HepG2 (cell line): Measurements from ENCODE around the gene NXN. TPM values are rescaled to one million over a fixed set of nuclear protein-coding genes. Genes with fewer than 3 reads are reported as not detected.

Source experiments
- FOXP4 ChIP-seq: sonication (generic); formaldehyde crosslinking; IDR thresholded peaks from 2 replicates; pipeline ENCODE4 v1.4.0; 2020; ENCODE audit warnings: missing genetic modification reagents
- GATAD1 ChIP-seq: IDR thresholded peaks from 2 replicates; pipeline ENCODE4 v1.6.1; 2016; ENCODE audit warnings: missing genetic modification reagents, missing compliant biosample characterization
- GPBP1L1 ChIP-seq: sonication (generic); formaldehyde crosslinking; IDR thresholded peaks from 2 replicates; pipeline ENCODE4 v1.5.0; 2020; ENCODE audit warnings: mild to moderate bottlenecking, missing genetic modification reagents
- HCFC1 ChIP-seq: fragments of 150-350 bp; IDR thresholded peaks from 2 replicates; pipeline ENCODE4 v1.6.1; 2014; ENCODE audit warnings: low read depth, low read length
- HIC2 ChIP-seq: sonication (generic); formaldehyde crosslinking; IDR thresholded peaks from 2 replicates; pipeline ENCODE4 v1.9.0; 2022; ENCODE audit warnings: low read depth, missing genetic modification reagents
- MLXIP ChIP-seq: sonication (generic); formaldehyde crosslinking; IDR thresholded peaks from 2 replicates; pipeline ENCODE4 v1.9.0; 2021; ENCODE audit warnings: missing genetic modification reagents, borderline replicate concordance
- MNT ChIP-seq: fragments of 450-650 bp; IDR thresholded peaks from 2 replicates; pipeline ENCODE4 v1.6.1; 2016
- ONECUT2 ChIP-seq: sonication (generic); formaldehyde crosslinking; IDR thresholded peaks from 2 replicates; pipeline ENCODE4 v1.4.0; 2020; ENCODE audit warnings: missing genetic modification reagents
- ZBTB34 ChIP-seq: sonication (generic); formaldehyde crosslinking; IDR thresholded peaks from 2 replicates; pipeline ENCODE4 v1.8.0; 2022; ENCODE audit warnings: mild to moderate bottlenecking, missing genetic modification reagents
- ZNF770 ChIP-seq: sonication (generic); formaldehyde crosslinking; IDR thresholded peaks from 2 replicates; pipeline ENCODE4 v1.5.0; 2020; ENCODE audit warnings: mild to moderate bottlenecking, missing genetic modification reagents
- polyA plus RNA-seq, 8 experiments: library from polyadenylated mRNA; depleted of rRNA in 3 of 8; stranded (reverse) in 7 of 8; unstranded in 1 of 8; fragments of >200 nt; fragmentation: Illumina TruSeq in 4 of 8; extraction: Trizol in 4 of 8; gene quantifications; 2 replicates each; pipeline versions ENCODE4 v1.2.1 to v1.2.3, GENCODE V29; 2011 to 2016; ENCODE audit warnings: low read depth in 4 of 8, missing spikeins in 1 of 8, mixed read lengths in 1 of 8; ENCODE audit not compliant: insufficient read depth in 1 of 8
- total RNA-seq, 5 experiments: library from RNA; depleted of rRNA; stranded (reverse); fragments of >200 nt; fragmentation: Illumina TruSeq; extraction: Trizol; gene quantifications; 2 replicates each; pipeline ENCODE4 v1.2.3, GENCODE V29; 2016; ENCODE audit warnings: low read depth in 1 of 5

The NXN gene
- total and polyA plus RNA-seq, 2 of the 13 experiments (the other 11 are each of a cell fraction or from before 2014, with no cell fraction given), result 22.2 to 24.3 TPM

- TF ChIP-seq GPBP1L1 (CRISPR knock-in tag) (no peak), GATAD1 (CRISPR knock-in tag) (0 out of 2 replicates have a peak, but pooled peaks have one; percentile 17), ONECUT2 (CRISPR knock-in tag) (peak; percentile 51; the same call in 1 of the 2 replicates), ZNF770 (CRISPR knock-in tag) (no peak), HCFC1 (no peak), ZBTB34 (CRISPR knock-in tag) (peak; percentile 40; the same call in 1 of the 2 replicates), MLXIP (CRISPR knock-in tag) (peak; percentile 36; the same call in 1 of the 2 replicates), HIC2 (CRISPR knock-in tag) (0 out of 2 replicates have a peak, but pooled peaks have one; percentile 40), FOXP4 (CRISPR knock-in tag) (peak; percentile 61; the same call in 1 of the 2 replicates), MNT (0 out of 2 replicates have a peak, but pooled peaks have one; percentile 27)
These were observed 44.1 kb downstream of the NXN start (continued) for GRCh38 chr17:935485-935884.
